ENCODE measurements around the gene SHC1.

SHC1 gene

GRCh38 chr1:154970631-154971340 lies at the start of gene SHC1:
Gene SHC1, minus strand, starts transcription at chr1:154970747. Its CDS starts 221 bp downstream, at chr1:154970526.
- DNase-seq, result peak; percentile 69

- no peak for DNase-seq
Measured at GRCh38 chr1:155019377-155020245, 49.1 kb upstream of the SHC1 start.

GRCh38 chr1:155018617-155019348 lies 48.2 kb upstream of the SHC1 start:
- DNase-seq, result no peak

GRCh38 chr1:155017946-155018316 lies 47.4 kb upstream of the SHC1 start:
- DNase-seq, result no peak

- DNase-seq, result peak; percentile 56
Measured at GRCh38 chr1:155017041-155017945, 46.7 kb upstream of the SHC1 start.

- DNase-seq, result no peak
Measured at GRCh38 chr1:155016231-155016831, 45.8 kb upstream of the SHC1 start.

- no peak for DNase-seq
Measured at GRCh38 chr1:155015527-155016230, 45.1 kb upstream of the SHC1 start.

- DNase-seq, result no peak
Measured at GRCh38 chr1:155014709-155015508, 44.4 kb upstream of the SHC1 start.

GRCh38 chr1:155013632-155014031 lies 43.1 kb upstream of the SHC1 start:
- no peak for DNase-seq

GRCh38 chr1:155012776-155013602 lies 42.4 kb upstream of the SHC1 start:
- DNase-seq, result no peak

- no peak for DNase-seq
Measured at GRCh38 chr1:155012026-155012546, 41.5 kb upstream of the SHC1 start.

- DNase-seq, result no peak
Measured at GRCh38 chr1:155011437-155012025, 41.0 kb upstream of the SHC1 start.

- DNase-seq, result no peak
Measured at GRCh38 chr1:155011004-155011416, 40.5 kb upstream of the SHC1 start.

GRCh38 chr1:155010211-155010918 lies 39.8 kb upstream of the SHC1 start:
- no peak for DNase-seq

GRCh38 chr1:155009742-155010141 lies 39.2 kb upstream of the SHC1 start:
- DNase-seq, result no peak

- no peak for DNase-seq
Measured at GRCh38 chr1:155009221-155009711, 38.7 kb upstream of the SHC1 start.

GRCh38 chr1:155008015-155008941 lies 37.7 kb upstream of the SHC1 start:
- no peak for DNase-seq
